ENCODE data around the gene ATXN1.

The ATXN1 gene

DNA sequence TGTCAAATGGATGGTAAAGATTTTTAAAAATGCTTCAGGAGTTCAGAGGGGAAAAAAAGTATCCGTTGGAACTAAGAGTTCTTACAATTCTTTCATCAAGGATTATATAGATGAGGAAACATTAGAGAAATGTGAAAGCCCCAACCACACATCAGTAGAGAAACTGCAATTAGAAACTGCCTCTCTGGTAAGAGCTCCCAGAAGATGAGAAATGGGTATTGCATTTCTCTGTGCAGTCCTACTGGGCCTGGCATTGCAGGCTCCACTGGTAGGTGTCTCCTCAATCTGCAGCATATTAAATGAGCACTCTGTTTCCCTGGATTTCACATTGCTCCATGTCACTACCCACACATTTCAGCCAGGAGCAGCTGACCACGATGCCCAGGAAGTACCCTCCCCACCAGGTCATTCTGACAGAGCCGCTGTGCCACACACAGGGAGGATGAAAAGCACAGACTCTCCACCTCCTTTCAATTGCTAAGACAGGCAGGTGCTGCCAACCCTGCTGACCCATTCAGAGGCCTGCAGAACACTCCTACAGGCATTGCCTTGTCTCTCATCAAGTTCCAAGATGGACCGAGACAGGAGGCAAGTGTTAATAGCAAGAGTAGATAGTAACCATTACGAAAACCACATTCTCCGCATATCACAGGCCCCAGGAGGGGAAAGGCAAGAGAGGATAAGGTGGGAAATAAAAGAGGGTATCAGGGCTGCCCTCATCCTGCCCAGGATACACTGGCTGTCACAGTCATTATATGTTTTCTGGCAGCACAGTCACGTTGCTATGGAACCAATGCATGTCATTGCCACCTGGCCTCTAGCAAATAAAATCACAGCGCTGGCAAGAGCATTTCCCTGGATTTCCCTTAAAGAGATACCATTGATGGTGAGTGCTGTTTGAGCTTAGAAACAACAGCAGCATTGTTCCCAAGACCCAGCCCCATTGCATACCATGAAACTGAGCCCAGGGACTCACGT is 241.7 kb downstream of the ATXN1 start:
- DNase-seq: no peak

DNA sequence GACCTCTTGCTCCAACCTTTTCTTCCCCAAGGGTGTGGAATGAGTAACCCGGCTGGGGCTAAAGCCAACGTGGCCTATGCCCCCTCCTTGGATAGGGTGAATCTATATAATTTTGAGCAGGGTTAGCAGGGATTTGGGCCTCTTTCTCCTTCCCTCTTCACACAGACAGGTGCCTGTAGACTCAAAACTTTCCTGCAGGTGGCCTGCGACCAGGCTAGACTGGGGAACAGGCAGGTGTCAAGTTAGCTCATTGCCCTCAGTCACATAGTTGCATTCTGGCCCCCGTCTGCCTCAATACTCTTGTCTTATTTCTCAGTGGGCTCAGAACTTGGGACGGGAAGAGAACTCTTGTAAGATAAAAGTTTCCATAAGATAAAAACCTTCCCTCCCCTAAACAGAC is 243.0 kb downstream of the ATXN1 start:
- no peak for DNase-seq

DNA sequence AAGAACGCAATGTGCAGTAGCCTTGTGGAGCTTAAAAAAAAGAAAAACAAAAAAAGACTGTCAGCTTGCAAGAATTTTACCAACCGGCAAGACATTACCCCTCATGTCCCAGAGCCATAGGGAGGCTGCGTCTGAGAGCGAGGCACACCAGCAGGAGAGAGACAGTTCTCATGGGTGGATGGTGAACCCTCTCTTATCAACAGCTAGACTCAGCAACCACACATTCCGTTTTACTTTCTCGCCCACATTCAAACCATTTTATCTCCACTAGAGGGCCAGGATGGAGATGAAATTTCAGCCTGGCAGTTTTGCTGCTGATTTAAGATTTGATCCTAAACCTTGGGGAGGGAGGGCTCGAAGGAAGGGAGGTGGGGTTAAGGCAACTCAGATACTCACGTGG is 247.0 kb downstream of the ATXN1 start:
- DNase-seq: peak; percentile 9 to 68

DNA sequence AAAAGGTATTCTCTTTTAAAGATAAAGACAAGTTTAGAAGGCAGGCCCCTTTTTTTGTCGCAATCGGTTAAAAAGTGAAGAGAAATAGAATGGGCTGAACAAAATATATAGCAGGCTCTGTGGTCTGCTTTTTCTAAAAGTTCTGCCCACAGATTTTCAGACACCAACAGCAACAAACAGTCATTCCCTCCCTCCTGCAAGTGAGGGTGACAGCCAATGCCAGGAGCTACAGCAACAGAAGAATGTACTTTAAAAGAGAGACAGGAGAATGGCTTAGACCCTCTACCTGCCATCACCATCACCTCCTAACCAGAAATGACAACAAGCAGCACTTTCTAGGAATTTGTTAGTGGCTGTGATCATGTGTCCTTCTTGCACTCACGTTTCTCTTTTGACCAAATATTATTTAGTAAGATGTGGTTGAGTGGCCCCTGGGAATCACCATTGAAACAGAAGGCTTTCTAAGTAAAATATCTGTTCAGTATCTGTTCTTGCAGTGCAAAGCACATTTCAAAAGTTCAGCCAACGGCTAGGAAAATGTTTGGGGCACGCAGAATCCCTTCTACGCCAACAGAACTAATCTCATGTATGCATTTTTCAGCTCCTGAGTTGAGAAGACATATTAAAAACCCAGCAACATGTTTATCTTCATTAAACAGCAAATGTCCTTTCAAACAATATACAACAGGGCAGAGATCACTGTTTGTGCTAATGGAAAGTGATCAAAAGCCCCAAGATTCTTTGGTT is 248.5 kb downstream of the ATXN1 start:
- DNase-seq: no peak

DNA sequence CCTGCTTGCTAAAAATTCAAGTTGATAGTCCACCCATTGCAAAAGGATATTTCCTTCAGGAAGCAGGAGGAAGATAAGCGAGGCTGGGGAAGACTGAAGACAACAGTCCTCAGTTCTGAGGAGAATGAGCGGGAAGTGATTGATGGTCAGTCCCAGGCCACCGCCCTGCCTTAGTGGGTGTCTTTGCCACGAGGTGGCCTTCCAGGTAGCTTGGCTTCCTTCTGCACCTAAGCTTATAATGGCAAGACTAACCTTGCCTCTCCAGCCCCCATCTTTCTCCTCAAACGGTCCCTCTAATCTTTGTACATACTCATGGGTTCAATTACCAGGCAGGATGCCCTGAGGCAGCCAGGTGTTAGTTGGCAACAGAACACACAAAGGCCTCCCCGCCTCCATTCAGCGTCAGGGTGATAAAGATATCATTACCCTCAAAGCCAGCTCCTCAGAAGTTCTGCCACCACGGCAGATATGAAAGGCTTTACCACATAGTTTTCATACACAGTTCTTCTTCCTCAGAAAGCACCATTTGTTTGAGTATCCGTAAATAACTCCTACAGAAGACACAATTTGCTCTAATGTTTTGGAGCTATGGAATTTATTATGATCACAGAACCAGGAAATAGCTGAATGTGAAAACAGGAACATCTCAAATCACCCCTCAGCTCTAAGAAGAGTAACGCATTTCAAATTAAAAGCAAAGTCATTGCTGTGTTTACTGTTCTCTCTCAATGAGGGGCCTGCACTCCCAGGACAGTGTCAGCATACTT is 249.4 kb downstream of the ATXN1 start:
- peak; percentile 23 to 31 for DNase-seq

- DNase-seq: peak in 1 of 2 donors; percentile 46
Measured at GRCh38 chr6:16511040-16511660, 250.1 kb downstream of the ATXN1 start.

DNA sequence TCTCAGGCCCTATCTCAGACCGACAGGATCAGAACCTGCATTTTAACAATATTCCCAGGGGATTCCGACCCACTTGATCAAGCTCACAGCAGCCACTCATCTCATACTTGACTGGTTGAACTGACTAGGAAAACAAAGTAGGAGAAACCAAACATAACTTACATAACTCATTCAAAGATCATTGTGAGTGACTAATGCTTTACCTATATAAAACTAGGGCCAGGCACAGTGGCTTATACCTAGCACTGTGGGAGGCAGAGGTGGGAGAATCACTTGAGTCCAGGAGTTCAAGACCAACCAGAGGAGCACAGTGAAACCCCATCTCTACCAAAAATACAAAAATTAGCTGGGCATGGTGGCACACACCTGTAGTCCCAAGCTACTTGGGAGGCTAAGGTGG is 251.0 kb downstream of the ATXN1 start:
- no peak for DNase-seq

DNA sequence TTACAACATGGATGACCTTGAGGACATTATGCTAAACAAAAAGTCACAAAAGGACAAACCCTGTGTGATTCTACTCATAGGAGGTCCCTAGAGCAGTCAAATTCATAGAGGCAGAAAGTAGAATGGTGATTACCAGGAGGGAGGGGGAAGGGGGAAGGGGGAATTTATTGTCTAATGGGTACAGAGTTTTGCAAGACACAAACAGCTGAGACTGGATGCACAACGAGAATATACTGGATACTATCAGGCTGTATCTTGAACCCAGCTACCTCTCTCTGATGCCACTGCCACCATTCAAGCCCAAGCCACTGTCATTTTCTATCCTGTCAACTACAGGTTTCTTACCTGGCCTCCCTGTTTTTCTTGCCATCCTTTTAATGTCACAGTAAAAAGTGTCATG is 252.3 kb downstream of the ATXN1 start:
- DNase-seq: no peak

DNA sequence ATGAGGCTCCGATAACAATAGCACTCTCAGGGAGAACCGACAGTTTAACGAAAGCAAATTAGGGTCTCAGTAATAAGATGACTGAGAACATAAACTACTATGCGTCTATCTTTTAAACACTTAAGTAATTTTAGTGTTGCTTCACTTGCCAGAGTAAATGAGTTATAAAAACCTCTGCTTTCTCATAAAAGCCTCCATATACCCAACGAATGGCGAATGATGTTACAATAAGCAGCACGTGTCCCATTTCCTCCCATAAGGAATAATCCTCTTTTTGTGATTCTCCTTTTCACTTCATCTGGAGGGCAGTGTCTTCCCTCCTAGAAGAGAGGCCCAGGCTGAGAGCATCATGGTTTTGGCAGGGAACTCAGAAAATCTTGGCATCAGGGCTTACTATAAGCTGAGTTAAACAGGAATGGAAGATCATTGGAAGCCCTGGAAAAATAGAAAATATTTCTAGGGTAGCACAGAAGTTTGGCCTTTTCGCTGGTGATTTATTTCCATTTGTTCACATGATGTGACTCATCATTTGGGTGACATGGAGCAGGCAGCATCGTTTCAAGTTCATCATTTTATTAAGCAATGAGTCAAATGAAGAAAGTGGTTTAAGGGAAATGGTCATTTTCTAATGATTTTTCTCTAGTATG is 255.4 kb downstream of the ATXN1 start:
- no peak for DNase-seq

- no peak for DNase-seq
Measured at GRCh38 chr6:16504609-16505008, 256.7 kb downstream of the ATXN1 start.

GRCh38 chr6:16503970-16504415 is 257.3 kb downstream of the ATXN1 start:
- peak in 1 of 2 donors; percentile 55 for DNase-seq

GRCh38 chr6:16503241-16503775 is 258.0 kb downstream of the ATXN1 start:
- DNase-seq: no peak

DNA sequence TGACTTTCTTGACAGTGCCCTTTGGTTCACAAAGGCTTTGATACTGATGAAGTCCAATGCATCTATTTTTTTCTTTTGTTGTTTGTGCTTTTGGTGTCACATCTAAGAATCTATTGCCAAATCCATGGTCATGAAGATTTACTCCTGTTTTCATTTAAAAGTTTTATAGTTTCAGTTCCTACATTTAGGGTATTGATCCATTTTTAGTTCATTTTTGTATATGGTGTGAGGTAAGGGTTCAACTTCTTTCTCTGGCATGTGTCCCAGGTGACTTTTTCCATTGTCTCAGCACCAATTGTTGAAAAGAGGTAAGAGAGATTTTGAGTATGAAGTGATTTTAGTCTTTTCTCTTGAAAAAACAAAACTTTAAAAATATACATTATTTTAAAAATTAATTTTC is 262.3 kb downstream of the ATXN1 start:
- no peak for DNase-seq

- DNase-seq: no peak
Measured at GRCh38 chr6:16498237-16498636, 263.0 kb downstream of the ATXN1 start.

DNA sequence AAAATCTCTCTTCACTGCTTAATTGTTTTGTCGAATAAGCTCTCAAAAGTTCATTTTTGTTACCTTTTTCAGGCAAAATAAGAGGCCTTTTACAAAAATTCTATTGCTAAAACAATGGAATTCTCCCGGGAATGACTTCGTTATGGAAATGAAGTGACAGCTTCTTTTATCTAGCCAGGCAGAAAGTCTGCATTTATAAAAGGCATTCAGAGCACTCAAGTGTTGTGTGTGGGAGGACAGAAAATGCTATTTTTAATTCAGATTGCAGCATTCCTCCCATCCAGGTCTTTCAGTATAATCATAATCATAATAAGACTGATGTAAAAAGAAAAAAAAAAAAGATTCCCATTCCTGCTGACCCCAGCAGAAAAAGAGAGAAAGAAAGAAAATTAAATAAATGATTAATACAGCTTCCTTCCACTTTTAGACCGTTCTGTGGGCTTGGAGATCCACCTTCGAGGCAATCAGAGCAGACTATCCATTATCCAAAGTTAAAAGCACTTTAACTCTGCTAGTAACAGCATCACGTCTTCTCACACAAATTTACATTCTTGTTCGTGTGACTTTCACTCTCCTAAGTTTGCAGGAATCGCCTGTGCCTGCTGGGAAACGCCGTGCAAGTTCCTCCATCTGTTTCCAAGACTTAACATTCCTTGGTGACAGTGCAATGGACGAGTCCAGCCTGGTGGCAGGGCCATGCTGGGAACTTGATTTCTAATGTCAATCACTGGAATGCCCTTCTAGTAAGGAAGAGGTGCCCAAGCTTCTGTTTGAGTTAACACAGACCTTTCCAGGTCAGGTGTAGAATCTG is 264.1 kb downstream of the ATXN1 start:
- DNase-seq: no peak

GRCh38 chr6:16496210-16496609 is 265.1 kb downstream of the ATXN1 start:
- DNase-seq: peak in 1 of 2 donors; percentile 39

DNA sequence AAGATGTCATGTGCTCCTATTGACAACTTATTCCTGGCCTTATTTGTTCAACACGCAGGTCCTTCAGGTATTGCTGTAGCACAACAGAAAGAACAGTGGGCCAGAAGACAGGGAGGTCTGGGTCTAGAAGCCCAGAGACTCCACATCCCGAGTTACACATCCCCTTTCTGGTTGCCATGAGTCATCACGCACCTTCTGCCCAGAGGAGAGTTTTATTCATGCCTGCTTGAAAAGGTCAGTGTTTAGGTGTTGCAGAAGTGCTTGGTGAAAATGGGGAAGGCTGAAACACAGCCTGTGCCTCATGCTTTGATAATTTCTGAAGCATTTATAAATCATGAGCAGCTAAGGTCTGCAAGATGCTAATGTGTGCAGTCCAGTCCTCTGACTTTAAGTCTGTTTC is 266.5 kb downstream of the ATXN1 start:
- DNase-seq: no peak

DNA sequence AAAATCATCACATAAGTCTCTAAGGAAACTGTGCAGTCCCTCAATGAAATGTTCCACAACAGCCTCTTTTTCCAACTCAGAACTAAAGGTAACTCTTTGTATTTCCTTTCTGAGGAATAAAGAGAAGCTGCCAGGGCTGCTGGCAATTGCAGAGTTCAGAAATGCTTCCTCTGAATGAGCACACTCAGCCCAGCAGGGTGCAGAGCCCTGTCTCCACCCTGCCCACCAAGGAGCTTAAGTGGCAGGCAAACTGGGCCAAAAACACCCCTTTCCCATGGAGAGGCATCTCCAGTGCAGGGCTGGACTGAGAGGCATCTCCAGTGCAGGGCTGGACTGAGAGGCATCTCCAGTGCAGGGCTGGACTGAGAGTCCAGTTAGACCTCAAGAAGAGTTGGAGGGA is 267.5 kb downstream of the ATXN1 start:
- DNase-seq: no peak

- no peak for DNase-seq
Measured at GRCh38 chr6:16493112-16493511, 268.1 kb downstream of the ATXN1 start.

- no peak for DNase-seq
Measured at GRCh38 chr6:16491666-16492313, 269.5 kb downstream of the ATXN1 start.

All from CD4-positive, alpha-beta T cell treated with Interferon alpha-2 for 1 hour (primary cell).